T follicular helper cell (primary cell): Measurements from ENCODE around the gene SNX24.
"Not testable (repeated sequence)": the region's sequence is repeated elsewhere in the genome, so short reads cannot be mapped to it uniquely, and the experiment has no call there.

Experiments used
- DNase-seq: peaks from one replicate; pipeline ENCODE4 v3.0.0-alpha.2; 2020; ENCODE audit warnings: low read depth

The SNX24 gene

GRCh38 chr5:122967085-122967484 lies 121.7 kb downstream of the SNX24 start:
- DNase-seq, result no peak

- no peak for DNase-seq
Observed at GRCh38 chr5:122967625-122968024, 122.2 kb downstream of the SNX24 start.

- DNase-seq, result not testable (repeated sequence)
Observed at GRCh38 chr5:122968056-122968455, 122.6 kb downstream of the SNX24 start.

GRCh38 chr5:122971333-122971732 lies 125.9 kb downstream of the SNX24 start:
- DNase-seq, result no peak

GRCh38 chr5:122972877-122973276 lies 127.5 kb downstream of the SNX24 start:
- no peak for DNase-seq

GRCh38 chr5:122973759-122974158 lies 128.3 kb downstream of the SNX24 start:
- DNase-seq, result not testable (repeated sequence)

- DNase-seq, result not testable (repeated sequence)
Observed at GRCh38 chr5:122974251-122974650, 128.8 kb downstream of the SNX24 start.

- no peak for DNase-seq
Observed at GRCh38 chr5:122977319-122977718, 131.9 kb downstream of the SNX24 start.

- DNase-seq, result no peak
Observed at GRCh38 chr5:122978068-122978467, 132.7 kb downstream of the SNX24 start.

GRCh38 chr5:122978644-122979297 lies 133.4 kb downstream of the SNX24 start:
- DNase-seq, result no peak

GRCh38 chr5:122981846-122982245 lies 136.4 kb downstream of the SNX24 start:
- no peak for DNase-seq

GRCh38 chr5:122982376-122982775 lies 137.0 kb downstream of the SNX24 start:
- DNase-seq, result no peak

GRCh38 chr5:122984425-122984824 lies 139.0 kb downstream of the SNX24 start:
- DNase-seq, result no peak

- no peak for DNase-seq
Observed at GRCh38 chr5:122985006-122985700, 139.7 kb downstream of the SNX24 start.

- DNase-seq, result no peak
Observed at GRCh38 chr5:122985954-122986721, 140.7 kb downstream of the SNX24 start.

- no peak for DNase-seq
Observed at GRCh38 chr5:122996091-122996490, 150.7 kb downstream of the SNX24 start.

- DNase-seq, result no peak
Observed at GRCh38 chr5:122997294-122997693, 151.9 kb downstream of the SNX24 start.

- no peak for DNase-seq
Observed at GRCh38 chr5:122999947-123000563, 154.6 kb downstream of the SNX24 start.

GRCh38 chr5:123000731-123001130 lies 155.3 kb downstream of the SNX24 start:
- DNase-seq, result no peak

- DNase-seq, result no peak
Observed at GRCh38 chr5:123001808-123002207, 156.4 kb downstream of the SNX24 start.

- DNase-seq, result no peak
Observed at GRCh38 chr5:123007182-123007581, 161.8 kb downstream of the SNX24 start.

- DNase-seq, result no peak
Observed at GRCh38 chr5:123007754-123008153, 162.3 kb downstream of the SNX24 start.
